Trophoblast cell (in vitro differentiated cells and primary cell): ENCODE data around the gene ZNF235.
"Not testable (repeated sequence)": the region's sequence is repeated elsewhere in the genome, so short reads cannot be mapped to it uniquely, and the experiment has no call there.

Experiments
- DNase-seq, 2 donors: peaks; one replicate each; pipeline ENCODE4 v3.0.0-alpha.2; 2016
- H2AFZ ChIP-seq: 2 replicates; pipeline ENCODE4 v1.6.1; 2013; ENCODE audit warnings: low read length, moderate library complexity, mild to moderate bottlenecking; ENCODE audit not compliant: insufficient read depth, poor library complexity
- H2AK5ac ChIP-seq: 2 replicates; pipeline ENCODE4 v1.6.1; 2013; ENCODE audit warnings: mild to moderate bottlenecking, low read length
- H2BK120ac ChIP-seq: 2 replicates; pipeline ENCODE4 v1.6.1; 2013; ENCODE audit warnings: low read length, mild to moderate bottlenecking, moderate library complexity; ENCODE audit not compliant: insufficient read depth, poor library complexity
- H2BK12ac ChIP-seq: 2 replicates; pipeline ENCODE4 v1.6.1; 2013; ENCODE audit warnings: mild to moderate bottlenecking, low read length, moderate library complexity
- H2BK5ac ChIP-seq: 2 replicates; pipeline ENCODE4 v1.6.1; 2013; ENCODE audit warnings: low read length, low read depth, moderate library complexity, mild to moderate bottlenecking; ENCODE audit not compliant: poor library complexity
- H3K14ac ChIP-seq: 2 replicates; pipeline ENCODE4 v1.6.1; 2013; ENCODE audit warnings: mild to moderate bottlenecking, low read length
- H3K18ac ChIP-seq: 2 replicates; pipeline ENCODE4 v1.6.1; 2013; ENCODE audit warnings: mild to moderate bottlenecking, low read length
- H3K23ac ChIP-seq: 2 replicates; pipeline ENCODE4 v1.6.1; 2013; ENCODE audit warnings: low read length
- H3K27ac ChIP-seq: 2 replicates; pipeline ENCODE4 v1.5.1; 2013; ENCODE audit warnings: low read depth, mild to moderate bottlenecking, inconsistent platforms, low read length, moderate library complexity
- H3K27me3 ChIP-seq: 2 replicates; pipeline ENCODE4 v1.6.1; 2013; ENCODE audit warnings: inconsistent platforms, mild to moderate bottlenecking, low read length, moderate library complexity; ENCODE audit not compliant: insufficient read depth
- H3K36me3 ChIP-seq, 2 experiments: 1 replicate in 1 of 2; 2 replicates in 1 of 2; pipeline ENCODE4 v1.6.1; 2013; ENCODE audit warnings: low read length in 2 of 2, mild to moderate bottlenecking in 2 of 2, moderate library complexity in 1 of 2; ENCODE audit not compliant: insufficient read depth in 2 of 2, control insufficient read depth in 1 of 2
- H3K4ac ChIP-seq: 2 replicates; pipeline ENCODE4 v1.6.1; 2013; ENCODE audit warnings: low read depth, mild to moderate bottlenecking, low read length, moderate library complexity
- H3K4me1 ChIP-seq, 2 experiments: 1 replicate in 1 of 2; 2 replicates in 1 of 2; pipeline ENCODE4 v1.6.1; 2013; ENCODE audit warnings: low read length in 2 of 2, mild to moderate bottlenecking in 2 of 2, moderate library complexity in 1 of 2; ENCODE audit not compliant: insufficient read depth in 2 of 2, control insufficient read depth in 1 of 2
- H3K4me2 ChIP-seq: 2 replicates; pipeline ENCODE4 v1.6.1; 2013; ENCODE audit warnings: inconsistent platforms, mild to moderate bottlenecking, low read length, moderate library complexity
- H3K4me3 ChIP-seq: 2 replicates; pipeline ENCODE4 v1.5.1; 2013; ENCODE audit warnings: mild to moderate bottlenecking, low read depth, low read length, inconsistent platforms
- H3K79me1 ChIP-seq: one replicate; pipeline ENCODE4 v1.6.1; 2013; ENCODE audit warnings: low read length
- H3K79me2 ChIP-seq: 2 replicates; pipeline ENCODE4 v1.6.1; 2013; ENCODE audit warnings: low read length, mild to moderate bottlenecking; ENCODE audit not compliant: control insufficient read depth, insufficient read depth, poor library complexity
- H3K9ac ChIP-seq: 2 replicates; pipeline ENCODE4 v1.6.1; 2013; ENCODE audit warnings: mild to moderate bottlenecking, low read length
- H3K9me3 ChIP-seq: 2 replicates; pipeline ENCODE4 v1.6.1; 2013; ENCODE audit warnings: low read depth, mild to moderate bottlenecking, control low read depth, inconsistent platforms, low read length; ENCODE audit not compliant: insufficient read depth
- H4K12ac ChIP-seq: 2 replicates; pipeline ENCODE4 v1.6.1; 2013; ENCODE audit warnings: low read depth, mild to moderate bottlenecking, low read length, moderate library complexity
- H4K8ac ChIP-seq: 2 replicates; pipeline ENCODE4 v1.6.1; 2013; ENCODE audit warnings: low read depth, mild to moderate bottlenecking, low read length, moderate library complexity
- H4K91ac ChIP-seq: one replicate; pipeline ENCODE4 v1.6.1; 2013; ENCODE audit warnings: low read depth, mild to moderate bottlenecking, low read length, moderate library complexity
- WGBS: extraction: QIAGEN DNeasy Blood & Tissue Kit; methylation state at CpG from one replicate; pipeline ENCODE4 v1.1.7; 2013; ENCODE audit warnings: missing lambda C conversion rate; ENCODE audit not compliant: insufficient read length, insufficient coverage; ENCODE audit errors: extremely low coverage; 5-methylcytosine and 5-hydroxymethylcytosine counted together

The ZNF235 gene

DNA sequence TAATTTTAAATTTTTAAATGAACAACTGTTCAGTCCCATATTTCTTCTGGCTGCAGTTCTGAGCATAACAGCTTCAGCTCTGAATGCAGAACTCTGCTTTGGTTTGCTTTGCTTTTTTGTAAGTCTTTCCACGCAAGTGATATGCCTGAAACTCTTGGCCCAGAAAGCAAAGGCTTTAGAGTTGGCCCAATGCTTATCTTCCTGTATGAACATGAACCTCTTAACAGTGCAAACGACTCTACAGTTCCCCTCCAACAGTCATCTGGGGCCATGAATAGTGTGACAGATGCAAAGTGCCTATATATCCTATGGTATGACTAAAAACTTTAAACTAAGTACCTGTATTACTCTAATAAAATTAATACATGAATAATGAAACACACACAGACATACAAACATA is 37.0 kb upstream of the ZNF235 start:
- H3K27ac ChIP-seq, result no peak overlapping the region
- no peak overlapping the region for H2AFZ ChIP-seq
- no peaks in the 10 kb centered on the region for H3K79me1 ChIP-seq
- no peak overlapping the region for H3K9ac ChIP-seq
- H3K36me3 ChIP-seq, result peaks cover 7 to 10% of the 10 kb centered on the region in 2 experiments
- no peak overlapping the region for H4K8ac ChIP-seq
- H2BK12ac ChIP-seq, result no peak overlapping the region
- H4K12ac ChIP-seq, result no peak overlapping the region
- no peak overlapping the region for H3K4me2 ChIP-seq
- no peak overlapping the region for H2BK120ac ChIP-seq
- H3K4me1 ChIP-seq, result no peaks in the 10 kb centered on the region
- no peak overlapping the region for H3K4ac ChIP-seq
- no peak overlapping the region for H2BK5ac ChIP-seq
- no peak overlapping the region for H3K4me3 ChIP-seq
- no CpG with 5 or more reads among the region's 2 CpGs for WGBS
- H2AK5ac ChIP-seq, result no peak overlapping the region
- H3K9me3 ChIP-seq, result peaks cover 6% of the 10 kb centered on the region
- DNase-seq, result no peak
- H3K18ac ChIP-seq, result no peak overlapping the region
- no peaks in the 10 kb centered on the region for H3K27me3 ChIP-seq
- no peaks in the 10 kb centered on the region for H3K79me2 ChIP-seq
- H3K23ac ChIP-seq, result no peak overlapping the region
- no peak overlapping the region for H4K91ac ChIP-seq
- H3K14ac ChIP-seq, result no peak overlapping the region

DNA sequence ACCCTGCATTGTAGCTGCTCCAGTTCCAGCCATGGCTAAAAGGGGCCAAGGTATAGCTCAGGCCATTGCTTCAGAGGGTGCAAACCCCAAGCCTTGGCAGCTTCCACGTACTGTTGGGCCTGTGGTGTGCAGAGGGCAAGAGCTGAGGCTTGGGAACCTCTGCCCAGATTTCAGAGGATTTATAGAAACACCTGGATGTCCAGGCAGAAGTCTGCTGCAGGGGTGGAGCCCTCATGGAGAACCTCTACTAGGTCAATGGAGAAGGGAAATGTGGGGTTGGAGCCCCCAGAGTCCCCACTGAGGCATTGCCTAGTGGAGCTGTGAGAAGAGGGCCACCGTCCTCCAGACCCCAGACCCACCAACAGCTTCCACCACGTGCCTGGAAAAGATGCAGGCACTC is 29.8 kb upstream of the ZNF235 start:
- not testable (repeated sequence) for H3K4ac ChIP-seq, H3K4me2 ChIP-seq, H2BK120ac ChIP-seq, H2BK12ac ChIP-seq, H2AFZ ChIP-seq, H3K27ac ChIP-seq, H2BK5ac ChIP-seq, H3K4me3 ChIP-seq, H4K12ac ChIP-seq, H3K18ac ChIP-seq, H2AK5ac ChIP-seq, H3K79me1 ChIP-seq, DNase-seq, H3K14ac ChIP-seq, H3K27me3 ChIP-seq, H3K23ac ChIP-seq, H4K8ac ChIP-seq, H4K91ac ChIP-seq, H3K4me1 ChIP-seq, H3K79me2 ChIP-seq, H3K9ac ChIP-seq
- H3K36me3 ChIP-seq, result peaks cover 20 to 29% of the 10 kb centered on the region in 2 experiments
- peaks cover 16% of the 10 kb centered on the region for H3K9me3 ChIP-seq
- no CpG with 5 or more reads among the region's 3 CpGs for WGBS

DNA sequence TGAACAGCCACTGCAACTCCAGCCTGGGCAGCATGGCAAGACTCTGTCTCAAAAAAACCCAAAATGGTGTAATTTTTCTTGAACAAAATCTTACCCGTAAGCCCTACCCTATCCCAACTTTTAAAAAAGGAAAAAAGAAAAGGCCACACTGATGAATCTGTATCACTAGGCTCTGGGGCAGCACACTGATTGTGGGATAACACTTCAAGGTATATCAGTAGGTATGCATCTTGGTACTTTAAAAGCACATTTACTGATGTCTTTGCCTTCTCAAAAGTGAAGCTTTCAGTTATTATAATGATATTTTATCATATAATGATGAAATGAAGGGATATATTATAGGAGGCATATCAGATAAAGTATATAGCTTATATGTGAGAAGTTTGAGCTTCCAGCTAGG is 27.3 kb upstream of the ZNF235 start:
- Histone ChIP-seq H4K12ac (no peak overlapping the region), H3K27ac (no peak overlapping the region), H3K23ac (no peak overlapping the region), H2BK12ac (no peak overlapping the region), H3K14ac (no peak overlapping the region), H2BK120ac (no peak overlapping the region), H3K18ac (no peak overlapping the region), H3K4me2 (no peak overlapping the region), H3K79me1 (no peaks in the 10 kb centered on the region), H3K79me2 (no peaks in the 10 kb centered on the region), H3K9ac (no peak overlapping the region), H3K4me3 (no peak overlapping the region), H4K91ac (no peak overlapping the region), H3K9me3 (peaks cover 14% of the 10 kb centered on the region), H3K4ac (no peak overlapping the region), H2AK5ac (no peak overlapping the region), H2BK5ac (no peak overlapping the region), H3K27me3 (no peaks in the 10 kb centered on the region), H4K8ac (no peak overlapping the region), H3K4me1 (no peaks in the 10 kb centered on the region), H2AFZ (no peak overlapping the region), H3K36me3 (peaks cover 19 to 34% of the 10 kb centered on the region in 2 experiments)
- DNase-seq, result no peak
- no CpG with 5 or more reads among the region's 1 CpG for WGBS

DNA sequence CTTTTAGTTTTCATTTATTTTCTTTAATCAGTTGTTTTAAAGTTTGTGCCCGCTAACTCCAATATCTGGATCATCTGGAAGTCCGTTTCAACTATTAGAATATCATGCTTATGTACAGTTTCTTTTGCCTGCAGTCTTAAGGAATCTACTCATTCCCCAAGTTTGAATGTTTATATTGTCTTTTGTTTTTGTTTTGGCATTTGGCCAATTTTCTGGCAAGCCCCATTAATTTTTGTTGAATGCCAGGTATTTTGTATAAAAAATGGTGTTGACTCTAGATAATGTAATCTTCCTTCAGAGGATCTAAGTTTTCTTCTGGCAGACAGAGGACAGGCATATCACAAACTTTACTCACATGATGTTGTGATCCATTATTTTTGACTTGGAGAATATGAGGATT is 11.1 kb upstream of the ZNF235 start:
- no peak overlapping the region for H3K14ac ChIP-seq
- H3K36me3 ChIP-seq, result no peaks in the 10 kb centered on the region
- no peaks in the 10 kb centered on the region for H3K79me1 ChIP-seq
- no peak overlapping the region for H4K12ac ChIP-seq
- H2AK5ac ChIP-seq, result no peak overlapping the region
- no CpG with 5 or more reads among the region's 2 CpGs for WGBS
- no peak overlapping the region for H3K4ac ChIP-seq
- H4K91ac ChIP-seq, result no peak overlapping the region
- no peak overlapping the region for H3K4me3 ChIP-seq
- H2BK120ac ChIP-seq, result no peak overlapping the region
- no peak overlapping the region for H4K8ac ChIP-seq
- no peak overlapping the region for H2BK5ac ChIP-seq
- no peaks in the 10 kb centered on the region for H3K4me1 ChIP-seq
- no peaks in the 10 kb centered on the region for H3K79me2 ChIP-seq
- no peaks in the 10 kb centered on the region for H3K27me3 ChIP-seq
- no peak overlapping the region for H3K4me2 ChIP-seq
- no peaks in the 10 kb centered on the region for H3K9me3 ChIP-seq
- no peak overlapping the region for H3K27ac ChIP-seq
- no peak for DNase-seq
- H2BK12ac ChIP-seq, result no peak overlapping the region
- no peak overlapping the region for H3K23ac ChIP-seq
- no peak overlapping the region for H2AFZ ChIP-seq
- no peak overlapping the region for H3K9ac ChIP-seq
- H3K18ac ChIP-seq, result no peak overlapping the region
